ENCODE measurements around the gene LDLR.

The LDLR gene

DNA sequence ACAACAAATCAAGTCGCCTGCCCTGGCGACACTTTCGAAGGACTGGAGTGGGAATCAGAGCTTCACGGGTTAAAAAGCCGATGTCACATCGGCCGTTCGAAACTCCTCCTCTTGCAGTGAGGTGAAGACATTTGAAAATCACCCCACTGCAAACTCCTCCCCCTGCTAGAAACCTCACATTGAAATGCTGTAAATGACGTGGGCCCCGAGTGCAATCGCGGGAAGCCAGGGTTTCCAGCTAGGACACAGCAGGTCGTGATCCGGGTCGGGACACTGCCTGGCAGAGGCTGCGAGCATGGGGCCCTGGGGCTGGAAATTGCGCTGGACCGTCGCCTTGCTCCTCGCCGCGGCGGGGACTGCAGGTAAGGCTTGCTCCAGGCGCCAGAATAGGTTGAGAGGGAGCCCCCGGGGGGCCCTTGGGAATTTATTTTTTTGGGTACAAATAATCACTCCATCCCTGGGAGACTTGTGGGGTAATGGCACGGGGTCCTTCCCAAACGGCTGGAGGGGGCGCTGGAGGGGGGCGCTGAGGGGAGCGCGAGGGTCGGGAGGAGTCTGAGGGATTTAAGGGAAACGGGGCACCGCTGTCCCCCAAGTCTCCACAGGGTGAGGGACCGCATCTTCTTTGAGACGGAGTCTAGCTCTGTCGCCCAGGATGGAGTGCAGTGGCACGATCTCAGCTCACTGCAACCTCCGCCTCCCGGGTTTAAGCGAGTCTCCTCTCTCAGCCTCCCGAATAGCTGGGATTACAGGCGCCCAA, at the start of gene LDLR:
Gene LDLR (plus strand): TSS at position 210 of the 760 bp plus-strand sequence. CDS start 86 bp downstream, at position 296.
- peak; percentile 94 for DNase-seq (ENCODE audit: low read depth, low spot score)

DNA sequence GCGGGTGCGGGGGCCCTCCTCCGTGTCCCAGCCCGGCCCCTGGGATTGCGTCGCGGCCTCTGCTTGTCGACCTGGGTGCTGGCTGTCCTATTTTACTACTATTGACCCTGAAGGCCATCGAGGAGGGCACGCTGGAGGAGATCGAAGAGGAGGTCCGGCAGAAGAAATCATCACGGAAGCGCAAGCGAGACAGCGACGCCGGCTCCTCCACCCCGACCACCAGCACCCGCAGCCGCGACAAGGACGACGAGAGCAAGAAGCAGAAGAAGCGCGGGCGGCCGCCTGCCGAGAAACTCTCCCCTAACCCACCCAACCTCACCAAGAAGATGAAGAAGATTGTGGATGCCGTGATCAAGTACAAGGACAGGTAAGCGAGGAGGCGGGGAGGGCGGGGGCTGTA, 48.1 kb upstream of the LDLR start:
- DNase-seq (ENCODE audit: low read depth, low spot score): no peak

DNA sequence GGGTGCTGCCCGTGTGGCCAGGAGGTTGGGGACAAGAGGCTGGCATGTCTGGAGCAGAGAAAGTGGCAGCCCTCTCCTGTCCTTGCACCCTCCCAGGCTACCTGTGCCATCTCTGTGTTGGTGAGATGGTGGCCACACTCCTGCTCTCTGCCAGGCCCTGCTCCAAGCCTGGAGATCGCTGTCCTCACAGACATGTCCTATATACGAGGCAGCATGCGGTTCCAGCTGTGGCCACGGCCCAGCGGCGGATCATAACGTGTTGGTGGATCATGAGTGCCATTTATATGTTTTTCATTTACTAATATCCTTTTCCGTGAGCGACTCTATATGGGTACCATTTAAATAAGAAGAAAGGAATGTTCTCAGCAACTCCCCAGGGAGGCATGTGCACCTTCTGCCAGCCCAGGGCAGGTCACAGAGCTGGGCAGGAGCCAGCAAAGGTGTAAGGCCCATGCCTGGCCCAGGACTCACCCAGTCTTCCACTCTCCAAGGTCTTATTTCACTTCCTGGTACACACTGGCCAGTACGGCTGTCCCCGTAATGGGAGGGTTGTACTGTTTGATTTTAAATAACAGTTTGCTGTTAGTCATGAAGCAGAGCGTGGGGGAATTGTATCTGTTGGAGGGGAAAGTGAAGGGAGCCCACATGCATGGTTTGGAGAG, 47.2 kb upstream of the LDLR start:
- DNase-seq (ENCODE audit: low read depth, low spot score): no peak

DNA sequence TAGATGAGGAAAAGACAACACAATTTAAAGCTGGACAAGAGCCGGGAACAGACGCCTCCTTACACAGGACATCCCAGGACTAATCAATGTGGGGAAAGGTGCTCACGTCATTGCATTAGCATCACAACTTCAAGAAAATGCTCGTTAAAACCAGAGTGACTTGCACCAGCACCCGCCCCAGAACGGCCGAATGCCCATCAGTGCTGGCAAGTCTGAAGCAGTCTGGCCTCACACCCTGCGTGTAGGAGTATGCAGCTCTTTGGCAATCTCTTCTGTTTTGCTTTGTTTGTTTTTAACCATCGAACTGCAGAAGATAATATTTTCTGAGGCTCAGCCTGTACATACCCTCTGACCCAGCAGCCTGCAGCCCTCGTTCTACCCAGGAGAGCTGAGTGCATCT, 44.8 kb upstream of the LDLR start:
- DNase-seq (ENCODE audit: low read depth, low spot score): no peak

DNA sequence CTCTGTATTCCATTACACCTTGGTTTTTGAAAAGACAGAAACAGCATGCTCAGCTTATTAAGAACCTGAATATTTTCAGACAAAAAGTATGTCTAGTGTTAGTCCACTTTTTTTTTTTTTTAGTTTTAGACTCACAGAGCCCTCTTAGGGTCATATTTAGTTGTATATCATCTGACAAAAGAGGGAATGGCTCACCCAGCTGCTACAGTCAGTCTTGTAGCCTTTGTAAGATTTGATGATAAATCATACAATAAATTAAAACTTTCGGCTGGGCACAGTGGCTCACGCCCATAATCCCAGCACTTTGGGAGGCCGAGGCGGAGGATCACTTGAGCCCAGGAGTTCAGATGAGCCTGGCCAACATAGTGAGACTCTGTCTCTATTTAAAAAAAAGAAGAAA, 43.7 kb upstream of the LDLR start:
- no peak for DNase-seq (ENCODE audit: low read depth, low spot score)

DNA sequence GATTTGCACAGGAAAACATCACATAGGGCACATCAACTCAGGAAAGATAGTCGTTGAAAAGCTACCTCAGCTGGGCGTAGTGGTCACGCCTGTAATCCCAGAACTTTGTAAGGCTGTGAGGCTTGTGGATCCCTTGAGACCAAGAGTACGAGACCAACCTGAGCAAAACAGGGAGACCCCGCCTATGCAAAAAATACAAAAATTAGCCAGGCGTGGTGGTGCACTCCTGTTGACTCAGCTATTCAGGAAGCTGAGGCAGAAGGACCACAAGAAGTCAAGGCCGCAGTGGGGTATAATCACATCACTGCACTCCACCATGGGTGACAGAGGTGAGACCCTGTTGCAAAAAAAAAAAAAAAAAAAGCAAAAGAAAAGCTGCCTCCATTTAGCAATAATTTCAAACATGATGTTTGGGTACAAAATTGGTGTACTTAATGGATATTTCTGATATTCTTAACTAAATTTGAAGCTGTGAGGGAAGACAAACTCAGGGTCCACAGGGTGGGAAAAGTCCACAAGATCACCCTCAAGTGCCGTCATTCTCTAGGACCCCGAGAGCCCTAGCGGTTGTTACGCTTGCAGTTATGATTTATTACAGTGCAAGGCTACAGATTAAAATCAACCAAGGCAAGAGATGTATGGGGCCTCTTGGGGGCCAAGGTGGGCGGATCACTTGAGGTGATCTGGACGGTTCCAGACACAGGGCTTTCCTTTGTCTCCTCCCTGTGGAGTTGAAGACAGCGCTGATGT, 42.5 kb upstream of the LDLR start:
- DNase-seq (ENCODE audit: low read depth, low spot score): no peak

DNA sequence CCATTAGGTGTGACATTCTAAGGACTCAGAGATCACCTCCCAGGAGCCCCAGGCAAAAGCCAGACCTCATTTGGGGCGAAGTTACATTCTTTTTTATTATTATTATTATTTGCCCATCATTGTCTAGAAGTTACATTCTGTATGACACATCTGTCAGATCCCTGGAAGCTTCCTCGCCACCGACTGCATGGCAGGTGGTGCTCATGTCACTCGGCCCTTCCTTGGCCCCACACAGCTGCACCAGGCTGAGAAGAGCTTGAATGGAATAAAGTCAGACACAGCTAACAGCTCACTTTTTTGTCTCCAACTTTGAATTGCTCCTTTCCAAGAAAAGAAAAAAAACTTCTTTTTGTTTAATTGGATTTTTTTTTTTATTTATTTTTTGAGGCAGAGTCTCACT, 41.4 kb upstream of the LDLR start:
- DNase-seq (ENCODE audit: low read depth, low spot score): no peak

DNA sequence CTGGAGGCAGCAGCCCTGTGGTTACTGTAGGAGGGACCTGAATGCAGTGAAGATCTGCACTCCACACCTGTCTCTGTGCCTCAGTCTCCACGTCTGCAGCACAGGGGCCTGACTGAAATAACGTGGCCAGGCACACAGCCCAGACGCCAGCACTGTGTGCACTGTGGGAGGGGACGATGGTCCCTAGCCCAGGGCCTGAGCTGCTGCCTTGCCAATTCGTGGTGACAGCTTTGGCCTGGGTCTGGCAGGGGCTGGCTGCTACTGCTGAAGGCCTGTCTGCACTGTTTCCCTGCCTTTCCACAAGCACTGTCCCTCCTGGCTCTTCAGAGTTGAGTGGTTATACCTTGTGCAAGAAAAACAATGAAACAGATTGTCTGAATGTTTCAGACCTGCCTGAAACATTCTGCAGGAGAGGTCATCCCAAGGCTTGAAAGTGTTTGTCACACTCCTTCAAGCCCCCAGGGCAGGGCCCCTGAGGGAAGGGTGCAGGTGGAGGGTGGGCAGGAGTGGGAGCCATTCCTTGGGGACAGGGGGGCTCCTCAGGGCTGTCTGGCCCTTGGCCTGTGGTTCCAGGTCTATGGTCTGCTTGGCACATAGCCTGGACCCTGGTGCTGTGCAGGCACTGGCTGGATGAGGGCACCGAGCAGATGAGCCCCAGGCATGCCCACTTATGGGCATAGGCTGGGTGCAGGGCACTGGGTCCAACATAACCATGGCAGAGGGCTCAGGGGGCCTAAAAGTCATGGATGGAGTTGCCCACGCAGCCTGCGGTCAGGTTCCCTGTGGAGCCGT, 38.7 kb upstream of the LDLR start:
- DNase-seq (ENCODE audit: low read depth, low spot score): no peak

DNA sequence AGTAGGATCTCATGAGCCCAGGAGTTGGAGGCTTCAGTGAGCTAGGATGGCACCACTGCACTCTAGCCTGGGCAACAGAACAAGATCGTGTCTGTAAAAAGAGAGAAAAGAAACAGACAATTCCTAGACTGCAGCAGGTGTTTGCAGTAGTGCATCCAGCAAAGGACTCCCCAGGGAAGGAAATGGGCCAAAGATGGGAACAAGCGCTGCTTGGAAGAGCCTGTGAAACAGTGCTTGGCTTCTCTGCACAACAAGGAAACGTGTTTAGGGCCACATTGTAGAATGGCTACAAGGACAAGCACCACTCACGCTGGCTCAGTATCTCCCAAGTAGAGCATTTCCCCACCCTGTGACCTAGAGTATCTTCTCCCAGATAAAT, 35.5 kb upstream of the LDLR start:
- DNase-seq (ENCODE audit: low read depth, low spot score): no peak

DNA sequence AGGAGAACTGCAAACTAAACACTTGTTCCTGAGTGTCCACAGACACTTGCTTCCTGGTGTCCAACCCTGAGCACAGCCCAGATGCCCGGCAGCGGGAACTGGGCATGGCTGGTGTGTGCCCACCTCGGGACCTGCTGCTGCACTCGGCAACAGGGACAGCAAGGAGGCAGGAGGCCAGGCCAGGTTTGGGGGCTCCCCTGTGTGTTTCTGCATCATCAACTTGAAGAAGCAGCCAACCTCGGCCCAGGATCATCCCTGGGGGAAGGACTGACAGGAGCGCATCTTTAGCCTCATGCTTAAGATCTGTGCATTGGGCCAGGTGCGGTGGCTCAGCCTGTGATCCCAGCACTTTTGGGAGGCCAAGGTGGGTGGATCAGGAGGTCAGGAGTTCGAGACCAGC, 35.1 kb upstream of the LDLR start:
- DNase-seq (ENCODE audit: low read depth, low spot score): no peak

DNA sequence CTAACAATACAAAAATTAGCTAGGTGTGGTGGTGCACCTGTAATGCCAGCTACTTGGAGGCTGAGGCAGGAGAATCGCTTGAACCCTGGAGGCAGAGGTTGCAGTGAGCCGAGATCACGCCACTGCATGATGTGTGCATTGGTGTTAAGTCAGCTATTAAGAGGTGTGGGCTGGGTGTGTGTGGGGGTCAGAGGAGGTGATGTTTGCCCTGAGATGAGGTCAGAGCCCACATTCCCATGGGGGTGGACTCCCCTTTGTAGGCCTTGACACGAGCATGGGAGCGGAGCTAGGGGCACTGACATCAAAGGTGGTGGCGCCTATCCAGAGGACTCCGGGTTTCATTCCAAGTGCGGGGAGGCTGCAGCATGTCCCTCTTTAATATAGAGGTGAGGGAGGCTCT, 34.6 kb upstream of the LDLR start:
- DNase-seq (ENCODE audit: low read depth, low spot score): no peak

DNA sequence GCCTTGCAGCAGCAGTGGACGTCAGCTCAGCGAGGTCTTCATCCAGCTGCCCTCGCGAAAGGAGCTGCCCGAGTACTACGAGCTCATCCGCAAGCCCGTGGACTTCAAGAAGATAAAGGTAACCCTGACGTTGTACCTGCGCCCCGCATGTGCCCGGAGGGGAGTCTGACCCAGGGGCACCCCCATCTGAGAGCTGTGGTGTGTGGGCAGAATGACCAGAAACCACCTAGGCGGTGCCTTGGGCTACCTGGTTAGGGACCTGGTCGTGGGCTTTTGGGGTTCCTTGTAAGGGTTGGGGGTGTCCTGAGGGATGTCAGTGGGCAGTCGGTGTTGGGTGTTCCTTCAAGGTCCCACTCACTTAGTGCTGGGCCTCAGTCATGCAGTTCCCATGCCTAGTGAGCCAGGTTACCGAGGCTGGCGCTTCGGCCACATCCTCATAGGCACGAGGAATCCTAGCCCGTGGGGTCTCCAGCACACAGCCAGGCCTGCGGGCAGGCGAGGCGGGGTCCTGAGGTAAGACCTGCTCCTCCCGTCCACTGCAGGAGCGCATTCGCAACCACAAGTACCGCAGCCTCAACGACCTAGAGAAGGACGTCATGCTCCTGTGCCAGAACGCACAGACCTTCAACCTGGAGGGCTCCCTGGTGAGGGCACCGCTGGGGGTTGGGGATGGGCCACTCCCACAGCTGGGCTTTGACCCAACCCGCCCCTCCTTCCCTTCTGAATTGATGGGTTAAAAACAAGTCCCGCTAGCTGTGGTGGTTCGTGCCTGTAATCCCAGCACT, 30.8 kb upstream of the LDLR start:
- DNase-seq (ENCODE audit: low read depth, low spot score): no peak

DNA sequence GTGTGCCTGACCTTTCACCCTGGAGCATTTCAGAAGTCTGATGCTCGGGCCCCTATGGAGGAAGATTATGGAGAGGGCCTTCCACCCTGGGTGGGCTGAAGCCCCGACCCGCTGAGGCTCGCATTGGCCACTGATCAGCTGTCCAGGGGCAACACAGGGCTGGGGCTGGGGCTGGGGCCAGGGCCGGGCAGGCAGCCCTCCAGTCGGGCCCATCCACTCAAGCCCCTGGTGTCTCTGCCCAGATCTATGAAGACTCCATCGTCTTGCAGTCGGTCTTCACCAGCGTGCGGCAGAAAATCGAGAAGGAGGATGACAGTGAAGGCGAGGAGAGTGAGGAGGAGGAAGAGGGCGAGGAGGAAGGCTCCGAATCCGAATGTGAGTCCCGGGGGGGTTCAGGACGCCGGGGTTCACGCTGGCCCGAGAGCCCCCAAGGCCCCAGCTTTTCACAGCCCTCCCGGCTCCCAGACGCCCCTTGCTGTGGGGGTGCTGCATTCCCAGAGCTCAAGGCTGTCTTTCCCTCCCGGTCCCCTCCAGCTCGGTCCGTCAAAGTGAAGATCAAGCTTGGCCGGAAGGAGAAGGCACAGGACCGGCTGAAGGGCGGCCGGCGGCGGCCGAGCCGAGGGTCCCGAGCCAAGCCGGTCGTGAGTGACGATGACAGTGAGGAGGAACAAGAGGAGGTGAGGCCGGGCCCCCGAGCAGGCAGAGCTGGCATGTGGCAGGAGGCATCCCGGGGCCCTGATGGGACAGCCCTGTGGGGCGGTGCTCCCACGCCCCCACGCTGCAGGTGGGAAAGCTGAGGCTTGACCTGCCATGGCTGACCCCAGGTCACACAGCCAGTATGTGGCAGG, 29.5 kb upstream of the LDLR start:
- no peak for DNase-seq (ENCODE audit: low read depth, low spot score)

DNA sequence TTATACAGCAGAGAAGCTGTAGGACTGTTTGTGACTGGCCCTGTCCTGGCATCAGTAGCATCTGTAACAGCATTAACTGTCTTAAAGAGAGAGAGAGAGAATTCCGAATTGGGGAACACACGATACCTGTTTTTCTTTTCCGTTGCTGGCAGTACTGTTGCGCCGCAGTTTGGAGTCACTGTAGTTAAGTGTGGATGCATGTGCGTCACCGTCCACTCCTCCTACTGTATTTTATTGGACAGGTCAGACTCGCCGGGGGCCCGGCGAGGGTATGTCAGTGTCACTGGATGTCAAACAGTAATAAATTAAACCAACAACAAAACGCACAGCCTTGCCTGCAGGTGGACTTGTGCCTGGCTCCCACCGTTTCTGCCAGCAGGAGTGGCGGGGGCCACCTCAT, 27.3 kb upstream of the LDLR start:
- DNase-seq (ENCODE audit: low read depth, low spot score): no peak

DNA sequence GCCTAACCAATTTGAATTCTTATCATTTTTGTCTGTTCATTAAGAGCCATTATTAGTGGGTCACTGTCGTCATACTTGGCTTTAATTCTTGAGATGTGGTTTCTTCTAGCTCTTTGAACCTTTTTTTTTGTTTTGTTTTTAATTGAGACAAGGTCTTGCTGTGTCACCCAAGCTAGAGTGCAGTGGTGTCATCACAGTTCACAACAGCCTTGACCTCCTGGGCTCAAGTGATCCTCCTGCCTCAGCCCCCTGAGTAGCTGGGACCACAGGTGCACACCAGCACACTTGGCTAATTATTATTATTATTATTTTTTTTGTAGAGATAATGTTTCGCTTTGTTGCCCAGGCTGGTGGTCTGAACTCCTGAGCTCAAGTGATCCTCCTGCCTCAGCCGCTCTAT, 25.8 kb upstream of the LDLR start:
- peak; percentile 41 for DNase-seq (ENCODE audit: low read depth, low spot score)

DNA sequence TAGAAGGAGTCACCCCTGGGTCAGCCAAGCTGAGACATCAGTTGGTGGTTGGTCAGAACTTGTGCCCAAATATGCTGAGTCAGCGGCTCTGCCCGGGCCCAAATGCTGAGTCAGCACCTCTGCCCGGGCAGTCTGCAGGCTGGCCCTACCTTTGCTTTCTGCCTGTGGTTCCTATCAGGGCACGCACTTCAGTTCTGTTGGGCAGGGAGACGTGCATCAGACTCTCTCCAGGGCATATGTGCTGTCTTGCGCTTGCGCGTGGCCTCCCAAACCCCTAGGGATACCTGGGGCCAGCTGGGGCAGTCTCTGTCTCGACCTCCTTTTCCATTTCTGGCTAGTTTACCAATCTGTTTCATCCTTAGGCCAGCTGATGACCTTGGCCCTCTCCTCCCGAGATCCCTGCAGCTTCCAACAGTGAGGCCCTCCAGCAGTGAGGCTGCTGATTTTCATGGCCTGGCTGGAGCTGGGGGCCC, 24.4 kb upstream of the LDLR start:
- DNase-seq (ENCODE audit: low read depth, low spot score): peak; percentile 58

DNA sequence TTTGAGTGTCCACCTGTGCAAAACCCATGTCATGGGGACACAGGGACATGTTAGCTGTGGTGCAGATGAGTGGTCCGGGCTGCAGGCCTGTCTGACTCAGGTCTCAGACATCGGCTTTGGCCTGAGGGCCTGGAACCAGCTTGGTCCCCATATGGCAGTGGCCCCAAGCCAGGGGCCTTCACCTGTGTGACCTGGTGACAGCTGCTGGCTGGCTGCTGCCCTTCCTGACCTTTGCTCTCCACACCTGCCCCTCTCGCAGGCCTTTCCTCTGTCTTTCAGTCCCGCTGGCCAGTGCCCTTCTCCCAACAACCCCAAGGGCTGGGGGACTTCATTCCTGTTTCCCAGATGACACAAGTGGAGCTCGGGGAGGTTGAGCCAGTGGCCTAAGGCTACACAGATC, 22.9 kb upstream of the LDLR start:
- DNase-seq (ENCODE audit: low read depth, low spot score): no peak

DNA sequence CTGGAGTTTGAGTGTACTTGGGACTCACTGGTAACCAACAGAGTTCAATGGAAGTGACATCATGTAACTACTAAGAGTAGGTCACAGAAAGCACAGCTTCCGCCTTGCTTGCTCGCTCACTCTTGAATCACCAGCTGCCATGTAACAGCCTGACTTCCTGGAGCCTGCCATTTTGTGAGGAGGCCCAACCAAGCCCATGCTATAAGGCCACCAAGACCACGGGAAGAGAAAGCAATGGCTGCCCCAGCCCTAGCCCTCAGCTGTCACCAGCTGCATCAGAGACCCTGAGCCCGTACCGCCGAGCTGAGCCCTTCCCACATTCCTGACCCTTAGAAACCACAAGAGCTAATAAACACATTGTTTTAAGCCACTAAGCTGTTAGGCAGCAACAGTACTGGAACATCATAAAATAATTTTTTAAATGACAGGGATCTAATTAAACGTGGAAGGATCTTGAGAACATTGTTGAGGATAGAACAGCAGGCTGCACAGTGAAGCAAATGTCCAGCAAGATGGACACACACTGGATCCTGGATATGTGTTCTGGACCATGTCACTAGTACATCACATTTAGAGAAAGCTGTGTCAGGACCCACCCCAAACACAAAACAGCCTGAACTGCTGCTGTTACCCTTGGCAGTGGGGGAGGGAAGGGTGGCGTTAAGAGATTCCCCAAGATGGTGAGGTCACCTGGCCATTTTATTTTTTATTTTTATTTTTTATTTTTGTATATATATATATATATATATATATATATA, 21.7 kb upstream of the LDLR start:
- no peak for DNase-seq (ENCODE audit: low read depth, low spot score)

DNA sequence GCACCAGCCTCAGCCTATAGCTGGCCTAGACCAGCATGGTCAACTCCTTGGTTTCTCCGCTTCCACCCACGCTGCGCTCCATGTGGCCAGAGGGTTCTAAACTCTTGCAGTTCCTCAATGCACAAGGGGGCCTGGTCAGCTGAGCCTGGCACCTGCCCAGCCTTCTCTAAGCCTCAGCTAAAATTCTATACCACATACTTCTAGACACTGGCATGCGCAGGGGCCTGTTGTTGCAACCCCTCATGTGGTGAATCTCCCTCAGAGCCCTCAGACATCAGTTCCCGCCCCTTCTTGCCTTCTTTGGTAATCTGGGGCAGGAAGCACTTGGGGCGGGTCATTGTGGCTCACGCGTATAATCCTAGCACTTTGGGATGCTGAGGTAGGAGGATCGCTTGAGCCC, 19.7 kb upstream of the LDLR start:
- no peak for DNase-seq (ENCODE audit: low read depth, low spot score)
